22Rv1 (cell line): ENCODE results near the gene USP4.

ENCODE experiments used
- CTCF ChIP-seq: fragments of 450-650 bp; IDR thresholded peaks from 2 replicates; pipeline ENCODE4 v1.5.1; 2017; ENCODE audit warnings: mild to moderate bottlenecking
- ZFX ChIP-seq: fragments of 450-650 bp; IDR thresholded peaks from 2 replicates; pipeline ENCODE4 v1.6.1; 2017; ENCODE audit warnings: antibody characterized with exemption, borderline replicate concordance

- TF ChIP-seq CTCF (no peak), ZFX (no peak)
Observed at GRCh38 chr3:49341996-49342395, 2.1 kb upstream of the USP4 start.
